ENCODE measurements around the gene NSUN4. TPM values are rescaled to one million over a fixed set of nuclear protein-coding genes. Genes with fewer than 3 reads are reported as not detected.
A peak's percentile ranks its signal among the peaks of the same experiment; 100 is the strongest.
"Not testable (repeated sequence)": the region's sequence is repeated elsewhere in the genome, so short reads cannot be mapped to it uniquely, and the experiment has no call there.

Gene NSUN4
- total and polyA plus RNA-seq, 4 experiments from 2014 or later = 7.7 to 26.9 (median 22.5) TPM

DNA sequence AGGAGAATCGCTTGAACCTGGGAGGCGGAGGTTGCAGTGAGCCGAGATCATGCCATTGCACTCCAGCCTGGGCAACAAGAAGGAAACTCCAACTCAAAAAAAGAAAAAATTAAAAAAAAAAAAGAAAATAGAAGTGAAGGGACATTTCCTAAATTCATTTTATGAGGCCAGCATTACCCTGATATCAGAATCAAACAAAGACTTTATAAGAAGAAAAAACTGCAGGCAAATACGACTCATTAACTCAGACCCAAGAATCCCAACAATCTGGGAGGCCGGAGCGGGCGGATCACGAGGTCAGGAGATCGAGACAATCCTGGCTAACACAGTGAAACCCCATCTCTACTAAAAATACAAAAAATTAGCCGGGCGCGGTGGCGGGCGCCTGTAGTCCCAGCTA lies 3.2 kb upstream of the NSUN4 start:
- H3K27me3 ChIP-seq (ENCODE audit: insufficient read depth, low read length); H3K27ac ChIP-seq (ENCODE audit: low read depth, low read length); H3K27ac Mint-ChIP-seq; DNase-seq; H3K36me3 ChIP-seq (ENCODE audit: insufficient read depth, low read length); H3K36me3 Mint-ChIP-seq; H3K9me3 Mint-ChIP-seq; H3K27me3 Mint-ChIP-seq; H3K4me3 ChIP-seq (ENCODE audit: low read length in 2 of 2); H3K9me3 ChIP-seq (ENCODE audit: control insufficient read depth in 1 of 2, low read length in 2 of 2); intact Hi-C loops (cut with micrococcal nuclease); POLR2A ChIA-PET (ENCODE audit: partially characterized antibody); H3K4me3 Mint-ChIP-seq: not testable (repeated sequence)
- H3K4me1 Mint-ChIP-seq = peaks cover 15 to 33% (median 22%) of the 10 kb centered on the region in 4 donors
- peaks cover 20% of the 10 kb centered on the region for H3K4me1 ChIP-seq (ENCODE audit: insufficient read depth, low read length)
- CTCF ChIA-PET (ENCODE audit: partially characterized antibody) = interaction anchor here (0.6 kb wide), 1 partner anchor 11 kb away, joined by 3 read pairs; no protein-coding TSS in a partner anchor

DNA sequence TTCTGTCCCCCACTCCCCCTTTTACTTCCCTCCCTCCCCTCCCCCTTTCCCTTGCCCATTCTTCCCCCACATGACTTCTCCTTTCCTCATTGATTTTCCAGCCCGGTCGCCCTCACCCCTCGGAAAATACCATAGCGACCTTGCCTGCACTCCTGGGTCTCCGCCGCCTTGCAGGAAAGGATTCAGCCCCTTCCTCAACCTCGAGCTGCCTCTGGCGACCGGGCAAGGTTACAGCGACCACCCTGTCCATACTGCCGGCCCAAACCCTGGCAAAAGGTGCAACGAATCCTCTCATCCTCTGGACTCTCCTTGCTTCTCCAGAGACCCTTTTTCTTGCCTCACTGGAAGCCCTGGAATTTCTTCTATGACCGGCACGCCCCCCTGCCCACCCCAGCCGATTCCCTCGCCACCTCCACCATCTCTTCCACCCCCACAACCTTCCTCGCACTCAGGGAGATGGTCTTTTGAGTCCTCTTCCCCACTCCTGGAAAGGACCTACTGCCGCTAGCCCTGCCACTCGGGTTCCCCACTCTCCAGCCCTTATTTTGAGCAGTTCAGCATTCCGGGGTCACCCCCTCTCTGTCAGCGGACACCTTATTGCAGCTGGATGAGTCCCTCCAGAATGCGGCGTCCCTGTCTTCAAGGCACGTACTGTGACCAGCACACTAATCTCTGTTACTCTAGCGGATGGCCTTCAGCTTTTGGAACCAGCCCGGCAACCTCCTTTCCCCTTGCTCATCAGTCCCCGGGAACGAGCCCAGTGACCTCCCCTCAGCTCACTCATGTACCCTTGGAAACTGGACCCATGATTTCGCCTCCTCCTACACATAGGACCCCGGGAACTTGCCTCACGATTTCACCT lies 846 bp downstream of the NSUN4 start:
- H3K4me3 Mint-ChIP-seq = peak overlapping the region; percentile 99 to 100 (median 100)
- Histone ChIP-seq H3K4me1 (ENCODE audit: insufficient read depth, low read length) (peaks cover 22% of the 10 kb centered on the region), H3K27me3 (ENCODE audit: insufficient read depth, low read length) (no peaks in the 10 kb centered on the region), H3K9me3 (ENCODE audit: control insufficient read depth in 1 of 2, low read length in 2 of 2) (no peaks in the 10 kb centered on the region), H3K27ac (ENCODE audit: low read depth, low read length) (peak overlapping the region; percentile 97), H3K36me3 (ENCODE audit: insufficient read depth, low read length) (peaks cover 7% of the 10 kb centered on the region), H3K4me3 (ENCODE audit: low read length in 2 of 2) (peak overlapping the region; percentile 89 to 100)
- POLR2A ChIA-PET (ENCODE audit: partially characterized antibody) = interaction anchor here (1.0 to 3.6 kb wide), 7 partner anchors 8 to 377 kb away, joined by 3 to 44 read pairs (median 4); partner anchors contain the start of genes EFCAB14, LRRC41, POMGNT1 and RAD54L
- peak in 1 of 5 donors; percentile 39 for DNase-seq
- H3K36me3 Mint-ChIP-seq = peaks cover 26 to 36% of the 10 kb centered on the region in 2 donors
- H3K4me1 Mint-ChIP-seq = peaks cover 25 to 50% (median 36%) of the 10 kb centered on the region in 4 donors
- intact Hi-C loops (cut with micrococcal nuclease) = loop anchor here (2.0 kb wide), 1 partner anchor 39 kb away; the partner anchor contains the start of genes LRRC41 and UQCRH
- peak overlapping the region; percentile 95 to 100 (median 100) for H3K27ac Mint-ChIP-seq
- CTCF ChIA-PET (ENCODE audit: partially characterized antibody) = interaction anchor here (1.4 to 3.4 kb wide), 5 partner anchors 8 to 302 kb away, joined by 3 to 27 read pairs (median 7); partner anchors contain the start of genes LRRC41 and UQCRH
- H3K27me3 Mint-ChIP-seq = no peaks in the 10 kb centered on the region
- no peaks in the 10 kb centered on the region for H3K9me3 Mint-ChIP-seq

- CTCF ChIA-PET (ENCODE audit: partially characterized antibody) = interaction anchor here (3.3 kb wide), 1 partner anchor 39 kb away, joined by 20 read pairs; the partner anchor contains the start of genes LRRC41 and UQCRH
- Mint-ChIP-seq H3K4me1 (peaks cover 25 to 50% (median 36%) of the 10 kb centered on the region in 4 donors), H3K4me3 (peak overlapping the region in 7 of 8 donors; percentile 75 to 100 (median 100)), H3K9me3 (no peaks in the 10 kb centered on the region), H3K27me3 (no peaks in the 10 kb centered on the region), H3K27ac (peak overlapping the region; percentile 95 to 100 (median 100)), H3K36me3 (peaks cover 30 to 43% of the 10 kb centered on the region in 2 donors)
- DNase-seq = peak in 1 of 5 donors; percentile 42
- peak overlapping the region; percentile 97 for H3K27ac ChIP-seq (ENCODE audit: low read depth, low read length)
- intact Hi-C loops (cut with micrococcal nuclease) = no loop called here
- no peaks in the 10 kb centered on the region for H3K27me3 ChIP-seq (ENCODE audit: insufficient read depth, low read length)
- no peak overlapping the region for H3K4me3 ChIP-seq (ENCODE audit: low read length in 2 of 2)
- H3K4me1 ChIP-seq (ENCODE audit: insufficient read depth, low read length) = peaks cover 22% of the 10 kb centered on the region
- H3K36me3 ChIP-seq (ENCODE audit: insufficient read depth, low read length) = peaks cover 7% of the 10 kb centered on the region
- POLR2A ChIA-PET (ENCODE audit: partially characterized antibody) = interaction anchor here (0.9 kb wide), 1 partner anchor 39 kb away, joined by 5 read pairs; the partner anchor contains the start of genes LRRC41 and UQCRH
- no peaks in the 10 kb centered on the region for H3K9me3 ChIP-seq (ENCODE audit: control insufficient read depth in 1 of 2, low read length in 2 of 2)
Observed at GRCh38 chr1:46342084-46342656, 1.6 kb downstream of the NSUN4 start.

- no peaks in the 10 kb centered on the region for H3K9me3 ChIP-seq (ENCODE audit: control insufficient read depth in 1 of 2, low read length in 2 of 2)
- intact Hi-C loops (cut with micrococcal nuclease) = no loop called here
- no peaks in the 10 kb centered on the region for H3K27me3 Mint-ChIP-seq
- H3K4me1 ChIP-seq (ENCODE audit: insufficient read depth, low read length) = peaks cover 22% of the 10 kb centered on the region
- H3K4me1 Mint-ChIP-seq = peaks cover 27 to 51% (median 36%) of the 10 kb centered on the region in 4 donors
- H3K36me3 Mint-ChIP-seq = peaks cover 30 to 48% of the 10 kb centered on the region in 2 donors
- H3K27me3 ChIP-seq (ENCODE audit: insufficient read depth, low read length) = no peaks in the 10 kb centered on the region
- H3K27ac ChIP-seq (ENCODE audit: low read depth, low read length) = peak overlapping the region; percentile 97
- no peaks in the 10 kb centered on the region for H3K9me3 Mint-ChIP-seq
- H3K27ac Mint-ChIP-seq = peak overlapping the region; percentile 95 to 100 (median 100)
- peaks cover 7% of the 10 kb centered on the region for H3K36me3 ChIP-seq (ENCODE audit: insufficient read depth, low read length)
- no peak overlapping the region for H3K4me3 ChIP-seq (ENCODE audit: low read length in 2 of 2)
- H3K4me3 Mint-ChIP-seq = peak overlapping the region in 6 of 8 donors; percentile 9 to 100 (median 26)
- POLR2A ChIA-PET (ENCODE audit: partially characterized antibody) = interaction anchor here (0.9 kb wide), 1 partner anchor 40 kb away, joined by 5 read pairs; the partner anchor contains the start of genes LRRC41 and UQCRH
- no peak for DNase-seq
- CTCF ChIA-PET (ENCODE audit: partially characterized antibody) = interaction anchor here (3.3 kb wide), 1 partner anchor 39 kb away, joined by 20 read pairs; the partner anchor contains the start of genes LRRC41 and UQCRH
Observed at GRCh38 chr1:46342677-46343350, 2.2 kb downstream of the NSUN4 start.

DNA sequence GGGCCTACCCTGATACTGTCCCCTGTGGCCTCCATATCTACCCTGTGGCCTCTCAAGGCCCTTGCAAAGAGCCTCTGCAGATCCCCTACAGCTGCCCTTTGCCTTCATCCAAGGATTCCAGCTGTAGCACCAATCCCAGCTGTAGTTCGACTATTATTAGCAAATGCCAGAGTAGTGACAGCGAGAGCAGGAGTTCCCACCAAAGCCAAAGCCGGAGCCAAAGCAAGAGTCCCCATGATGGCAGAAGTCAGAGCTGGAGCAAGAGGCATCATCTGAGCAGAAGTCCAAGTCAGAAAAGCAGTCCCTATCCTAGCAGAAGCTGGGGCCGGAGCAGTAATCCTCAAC lies 2.7 kb downstream of the NSUN4 start:
- Mint-ChIP-seq H3K9me3 (no peaks in the 10 kb centered on the region), H3K27me3 (no peaks in the 10 kb centered on the region), H3K36me3 (peaks cover 35 to 53% of the 10 kb centered on the region in 2 donors), H3K27ac (peak overlapping the region; percentile 95 to 100 (median 100)), H3K4me3 (peak overlapping the region in 2 of 8 donors; percentile 9), H3K4me1 (peaks cover 31 to 56% (median 41%) of the 10 kb centered on the region in 4 donors)
- intact Hi-C loops (cut with micrococcal nuclease) = no loop called here
- CTCF ChIA-PET (ENCODE audit: partially characterized antibody) = interaction anchor here (1.2 kb wide), 1 partner anchor 10 kb away, joined by 4 read pairs; no protein-coding TSS in a partner anchor
- H3K4me3 ChIP-seq (ENCODE audit: low read length in 2 of 2) = no peak overlapping the region
- H3K27me3 ChIP-seq (ENCODE audit: insufficient read depth, low read length) = no peaks in the 10 kb centered on the region
- POLR2A ChIA-PET (ENCODE audit: partially characterized antibody) = no interaction called here
- no peaks in the 10 kb centered on the region for H3K9me3 ChIP-seq (ENCODE audit: control insufficient read depth in 1 of 2, low read length in 2 of 2)
- peaks cover 7% of the 10 kb centered on the region for H3K36me3 ChIP-seq (ENCODE audit: insufficient read depth, low read length)
- no peak for DNase-seq
- no peak overlapping the region for H3K27ac ChIP-seq (ENCODE audit: low read depth, low read length)
- peaks cover 22% of the 10 kb centered on the region for H3K4me1 ChIP-seq (ENCODE audit: insufficient read depth, low read length)

GRCh38 chr1:46343705-46344104 lies 3.1 kb downstream of the NSUN4 start:
- H3K27me3 Mint-ChIP-seq = no peaks in the 10 kb centered on the region
- H3K4me1 Mint-ChIP-seq = peaks cover 31 to 56% (median 40%) of the 10 kb centered on the region in 4 donors
- Histone ChIP-seq H3K27ac (ENCODE audit: low read depth, low read length) (no peak overlapping the region), H3K4me3 (ENCODE audit: low read length in 2 of 2) (no peak overlapping the region), H3K36me3 (ENCODE audit: insufficient read depth, low read length) (peaks cover 7% of the 10 kb centered on the region), H3K9me3 (ENCODE audit: control insufficient read depth in 1 of 2, low read length in 2 of 2) (no peaks in the 10 kb centered on the region), H3K4me1 (ENCODE audit: insufficient read depth, low read length) (peaks cover 22% of the 10 kb centered on the region), H3K27me3 (ENCODE audit: insufficient read depth, low read length) (no peaks in the 10 kb centered on the region)
- DNase-seq = no peak
- H3K27ac Mint-ChIP-seq = peak overlapping the region; percentile 87 to 100 (median 100)
- H3K4me3 Mint-ChIP-seq = no peak overlapping the region
- no peaks in the 10 kb centered on the region for H3K9me3 Mint-ChIP-seq
- peaks cover 36 to 54% of the 10 kb centered on the region in 2 donors for H3K36me3 Mint-ChIP-seq
- CTCF ChIA-PET (ENCODE audit: partially characterized antibody) = interaction anchor here (1.2 kb wide), 1 partner anchor 10 kb away, joined by 4 read pairs; no protein-coding TSS in a partner anchor
- intact Hi-C loops (cut with micrococcal nuclease) = no loop called here
- POLR2A ChIA-PET (ENCODE audit: partially characterized antibody) = no interaction called here

All from CD4-positive, alpha-beta memory T cell (primary cell).